ENCODE data around the gene AP5M1.
"Not testable (repeated sequence)": the region's sequence is repeated elsewhere in the genome, so short reads cannot be mapped to it uniquely, and the experiment has no call there.

AP5M1 gene, protein sequence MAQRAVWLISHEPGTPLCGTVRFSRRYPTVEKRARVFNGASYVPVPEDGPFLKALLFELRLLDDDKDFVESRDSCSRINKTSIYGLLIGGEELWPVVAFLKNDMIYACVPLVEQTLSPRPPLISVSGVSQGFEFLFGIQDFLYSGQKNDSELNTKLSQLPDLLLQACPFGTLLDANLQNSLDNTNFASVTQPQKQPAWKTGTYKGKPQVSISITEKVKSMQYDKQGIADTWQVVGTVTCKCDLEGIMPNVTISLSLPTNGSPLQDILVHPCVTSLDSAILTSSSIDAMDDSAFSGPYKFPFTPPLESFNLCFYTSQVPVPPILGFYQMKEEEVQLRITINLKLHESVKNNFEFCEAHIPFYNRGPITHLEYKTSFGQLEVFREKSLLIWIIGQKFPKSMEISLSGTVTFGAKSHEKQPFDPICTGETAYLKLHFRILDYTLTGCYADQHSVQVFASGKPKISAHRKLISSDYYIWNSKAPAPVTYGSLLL

GRCh38 chr14:57268161-57269069, at the start of gene AP5M1, which contains the start of gene EXOC5:
TSS of gene AP5M1 (plus strand) at chr14:57268971. CDS start at chr14:57269315, 344 bp downstream.
TSS of gene EXOC5 (minus strand) at chr14:57268905. CDS start at chr14:57268648, 257 bp downstream.
- peak; percentile 94 for DNase-seq

DNA sequence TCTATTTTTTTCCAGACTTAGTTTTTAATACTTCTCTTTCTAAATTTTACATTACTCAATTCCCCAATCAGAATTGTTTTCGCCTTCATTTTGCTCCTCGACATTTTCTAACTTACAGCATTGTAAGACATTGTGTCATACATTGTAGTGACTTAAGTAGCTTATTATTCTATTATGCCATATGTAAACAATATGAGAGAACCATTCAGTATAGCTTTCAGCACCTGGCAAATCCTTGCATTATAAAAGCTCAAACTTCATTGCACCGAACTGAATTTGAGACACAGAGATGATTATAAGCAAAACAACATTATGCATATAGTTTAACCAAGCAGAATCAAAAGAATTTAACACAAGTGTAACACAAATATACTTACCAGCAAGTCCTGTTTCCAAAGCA, 46.8 kb upstream of the AP5M1 start:
- no peak for DNase-seq

GRCh38 chr14:57227083-57227482, 41.7 kb upstream of the AP5M1 start:
- no peak for DNase-seq

DNA sequence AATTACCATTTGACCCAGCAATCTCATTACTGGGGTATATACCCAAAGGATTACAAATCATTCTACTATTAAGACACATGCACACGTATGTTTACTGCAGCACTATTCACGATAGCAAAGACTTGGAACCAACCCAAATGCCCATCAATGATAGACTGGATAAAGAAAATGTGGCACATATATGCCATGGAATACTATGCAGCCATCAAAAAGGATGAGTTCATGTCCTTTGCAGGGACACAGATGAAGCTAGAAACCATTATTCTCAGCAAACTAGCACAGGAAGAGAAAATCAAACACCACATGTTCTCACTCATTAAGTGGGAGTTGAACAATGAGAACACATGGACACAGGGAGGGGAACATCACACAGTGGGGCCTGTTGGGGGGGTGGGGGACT, 40.5 kb upstream of the AP5M1 start:
- not testable (repeated sequence) for DNase-seq

- DNase-seq, result no peak
Measured at GRCh38 chr14:57232006-57232405, 36.8 kb upstream of the AP5M1 start.

DNA sequence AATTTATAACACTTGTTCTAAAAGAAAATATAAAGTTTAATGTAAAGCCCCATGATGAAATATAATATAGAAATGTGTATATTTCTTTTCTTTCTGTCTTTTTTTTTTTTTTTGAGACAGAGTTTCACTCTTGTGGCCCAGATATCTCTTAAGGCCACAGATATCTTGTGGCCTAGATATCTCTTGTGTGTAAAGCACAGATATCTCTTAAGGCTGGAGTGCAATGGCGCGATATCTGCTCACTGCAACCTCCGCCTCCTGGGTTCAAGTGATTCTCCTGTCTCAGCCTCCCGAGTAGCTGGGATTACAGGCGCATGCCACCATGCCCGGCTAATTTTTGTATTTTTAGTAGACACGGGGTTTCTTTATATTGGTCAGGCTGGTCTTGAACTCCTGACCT, 28.7 kb upstream of the AP5M1 start:
- not testable (repeated sequence) for DNase-seq

DNA sequence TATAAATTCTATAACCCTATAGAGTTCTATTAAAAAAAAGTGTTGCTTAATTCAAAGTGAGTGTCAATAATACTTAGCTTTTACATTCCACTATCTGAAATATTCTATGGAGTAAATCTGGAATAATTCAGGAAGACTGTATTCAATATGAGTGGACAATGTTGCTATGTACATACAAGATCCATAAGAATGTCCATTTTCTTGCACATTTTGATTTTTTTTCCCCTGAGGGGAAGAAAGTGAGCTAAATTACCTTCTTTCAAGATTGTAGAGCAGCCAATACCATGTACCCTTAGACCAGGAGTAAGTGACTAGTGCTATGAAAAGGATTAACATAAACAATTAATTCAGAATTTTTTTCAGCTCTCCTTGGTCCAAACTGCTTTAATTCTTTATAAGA, 25.5 kb upstream of the AP5M1 start:
- no peak for DNase-seq

- no peak for DNase-seq
Measured at GRCh38 chr14:57244106-57244505, 24.7 kb upstream of the AP5M1 start.

DNA sequence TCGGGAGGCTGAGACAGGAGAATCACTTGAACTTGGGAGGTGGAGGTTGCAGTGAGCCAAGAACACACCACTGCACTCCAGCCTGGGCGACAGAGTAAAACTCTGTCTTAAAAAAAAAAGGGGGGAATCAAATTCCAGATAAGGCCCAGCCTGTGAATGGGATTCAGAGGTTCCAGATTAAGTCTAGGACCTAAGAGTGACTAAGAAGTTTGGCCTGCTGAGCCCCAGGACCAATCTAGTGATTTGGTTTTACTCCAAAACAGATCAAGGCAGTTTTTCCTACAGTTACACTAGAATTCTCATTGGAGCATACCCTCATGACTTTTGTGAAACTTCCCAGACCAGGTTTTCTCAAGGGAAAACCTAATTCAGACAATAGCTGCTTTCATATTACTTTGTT, 22.8 kb upstream of the AP5M1 start:
- no peak for DNase-seq

DNA sequence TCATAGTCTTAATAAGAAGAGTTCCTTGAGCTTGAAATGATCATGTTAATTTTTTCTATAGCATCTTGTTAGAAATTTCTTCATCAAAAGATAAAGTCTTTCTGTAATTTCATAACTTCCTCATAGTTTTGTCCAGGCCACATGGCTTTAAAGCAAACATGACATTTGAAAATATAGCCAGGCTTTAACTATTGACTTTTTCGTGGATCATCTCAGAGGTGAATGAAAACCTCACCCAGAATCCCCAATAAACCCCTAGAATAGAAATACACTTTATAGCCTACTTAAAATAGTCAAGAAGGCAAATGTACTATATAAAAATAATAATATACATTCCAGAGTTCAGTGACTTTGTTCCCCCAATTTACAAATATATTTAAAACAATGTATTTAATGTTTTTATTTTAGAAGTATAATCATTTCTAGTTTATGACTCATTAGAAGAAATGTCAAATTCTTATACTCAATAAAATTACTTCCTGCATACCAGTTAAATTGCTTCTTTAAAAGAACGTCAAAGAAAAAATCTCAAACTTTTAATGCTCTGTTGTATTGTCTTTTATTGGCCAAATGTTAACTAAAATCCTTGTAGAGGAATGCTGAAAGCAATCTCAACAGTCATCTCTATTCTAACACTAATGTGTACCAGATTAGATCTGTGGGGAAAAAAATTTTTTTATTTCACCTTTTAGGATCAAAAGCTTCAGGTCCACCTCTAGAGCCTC, 21.7 kb upstream of the AP5M1 start:
- no peak for DNase-seq

GRCh38 chr14:57254884-57255283, 13.9 kb upstream of the AP5M1 start:
- DNase-seq, result no peak

DNA sequence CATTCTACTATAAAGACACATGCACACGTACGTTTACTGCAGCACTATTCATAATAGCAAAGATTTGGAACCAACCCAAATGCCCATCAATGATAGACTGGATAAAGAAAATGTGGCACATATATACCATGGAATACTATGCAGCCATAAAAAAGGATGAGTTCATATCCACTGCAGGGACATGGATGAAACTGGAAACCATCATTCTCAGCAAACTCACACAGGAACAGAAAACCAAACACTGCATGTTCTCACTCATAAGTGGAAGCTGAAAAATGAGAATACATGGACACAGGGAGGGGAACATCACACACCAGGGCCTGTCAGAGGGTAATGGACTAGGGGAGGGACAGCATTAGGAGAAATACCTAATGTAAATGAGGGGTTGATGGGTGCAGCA, 10.6 kb upstream of the AP5M1 start:
- DNase-seq, result not testable (repeated sequence)

- DNase-seq, result no peak
Measured at GRCh38 chr14:57259672-57260071, 9.1 kb upstream of the AP5M1 start.

DNA sequence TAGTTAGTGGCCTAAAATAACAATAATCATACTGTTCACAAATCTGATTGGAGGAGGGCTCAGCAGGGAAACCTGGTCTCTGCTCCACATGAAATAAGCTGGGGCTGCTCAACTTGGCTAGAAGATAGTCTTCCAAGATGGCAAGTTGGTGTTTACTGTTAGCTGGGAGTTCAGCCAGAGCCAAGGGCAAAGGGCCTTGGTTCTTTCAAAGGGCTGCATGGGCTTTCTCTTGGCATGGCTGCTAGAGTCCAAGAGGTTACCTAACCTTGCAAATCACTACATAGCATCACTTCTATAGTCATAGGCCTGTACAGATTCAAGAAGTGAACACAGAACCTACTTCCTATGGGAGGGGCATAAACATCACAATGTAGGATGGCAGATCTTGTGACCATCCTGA, 7.2 kb upstream of the AP5M1 start:
- DNase-seq, result no peak

- no peak for DNase-seq
Measured at GRCh38 chr14:57262117-57262516, 6.7 kb upstream of the AP5M1 start.

GRCh38 chr14:57266065-57266464, 2.7 kb upstream of the AP5M1 start:
- no peak for DNase-seq

- no peak for DNase-seq
Measured at GRCh38 chr14:57273236-57273635, 4.5 kb downstream of the AP5M1 start.

- no peak for DNase-seq
Measured at GRCh38 chr14:57274551-57274950, 5.8 kb downstream of the AP5M1 start.

DNA sequence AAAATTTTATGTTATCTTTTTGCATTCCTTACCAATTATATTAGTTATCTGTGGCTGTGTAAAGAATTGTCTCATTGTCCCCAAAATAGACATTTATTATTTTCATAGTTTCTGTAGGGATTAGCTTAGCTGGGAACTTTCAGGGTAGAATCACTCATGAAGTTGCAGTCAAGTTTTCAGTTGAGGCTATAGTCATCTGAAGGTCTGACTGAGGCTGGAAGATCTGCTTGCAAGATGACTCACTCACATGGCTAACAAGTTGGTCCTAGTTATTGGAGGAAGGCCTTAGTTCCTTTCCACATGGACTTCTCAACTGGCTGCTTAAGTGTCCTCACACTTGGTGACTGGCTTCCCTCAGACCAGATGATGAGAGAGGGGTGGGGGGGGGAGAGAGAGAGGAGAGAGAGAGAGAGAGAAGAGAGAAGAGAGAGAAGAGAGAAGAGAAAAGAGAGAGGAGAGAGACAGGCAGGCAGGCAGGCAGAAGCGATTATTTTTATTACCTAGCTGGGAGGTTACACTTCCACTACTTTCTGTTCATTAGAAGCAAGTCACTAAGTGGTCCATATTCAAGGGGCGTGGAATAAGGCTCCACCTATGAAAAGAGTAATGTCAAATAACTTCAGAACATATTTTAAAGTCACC, 6.4 kb downstream of the AP5M1 start:
- DNase-seq, result no peak

GRCh38 chr14:57277062-57277461, 8.3 kb downstream of the AP5M1 start:
- DNase-seq, result no peak

DNA sequence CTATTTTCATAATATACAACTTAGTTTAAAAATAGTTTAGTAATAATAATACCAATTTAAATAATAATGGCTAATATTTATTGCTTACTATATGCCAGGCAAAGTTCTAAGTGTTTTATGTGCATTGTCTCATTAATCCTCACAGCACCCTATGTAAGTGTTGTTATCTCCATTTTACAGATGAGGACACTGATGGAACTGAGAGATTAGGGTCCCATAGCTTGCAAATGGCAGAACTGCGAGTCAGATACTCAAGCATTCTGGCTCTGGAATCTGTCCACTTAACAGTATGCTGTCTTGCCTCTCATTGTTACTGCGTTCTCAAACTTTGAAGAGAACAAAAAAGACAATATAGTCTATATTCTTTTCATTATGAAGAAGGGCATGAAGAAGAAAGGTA, 19.0 kb downstream of the AP5M1 start:
- DNase-seq, result no peak

GRCh38 chr14:57290751-57291150, 22.0 kb downstream of the AP5M1 start:
- no peak for DNase-seq

Data from KG1 (cell line).